HepG2 (cell line): ENCODE results near the gene AMDHD1. TPM values are rescaled to one million over a fixed set of nuclear protein-coding genes. Genes with fewer than 3 reads are reported as not detected.

Experiments
- CAMTA2 ChIP-seq: sonication (generic); formaldehyde crosslinking; IDR thresholded peaks from 2 replicates; pipeline ENCODE4 v1.4.0; 2020; ENCODE audit warnings: mild to moderate bottlenecking, missing genetic modification reagents, borderline replicate concordance
- CREB1 ChIP-seq, 2 experiments: fragments of 450-650 bp in 1 of 2; IDR thresholded peaks; 2 replicates each; pipeline ENCODE4 v1.6.1; 2016 to 2017; ENCODE audit warnings: control low read depth in 1 of 2, mild to moderate bottlenecking in 1 of 2, missing compliant biosample characterization in 1 of 2, missing genetic modification characterization in 1 of 2
- FOXK1 ChIP-seq: sonication (generic); formaldehyde crosslinking; IDR thresholded peaks from 2 replicates; pipeline ENCODE4 v1.4.0; 2020; ENCODE audit warnings: low read depth, missing genetic modification reagents, borderline replicate concordance
- FOXO1 ChIP-seq: sonication (generic); formaldehyde crosslinking; IDR thresholded peaks from 2 replicates; pipeline ENCODE4 v1.4.0; 2020; ENCODE audit warnings: missing genetic modification reagents
- GMEB1 ChIP-seq: sonication (generic); formaldehyde crosslinking; IDR thresholded peaks from 2 replicates; pipeline ENCODE4 v1.5.1; 2020; ENCODE audit warnings: missing genetic modification reagents, mild to moderate bottlenecking, borderline replicate concordance
- KLF13 ChIP-seq: sonication (generic); formaldehyde crosslinking; IDR thresholded peaks from 2 replicates; pipeline ENCODE4 v1.4.0; 2020; ENCODE audit warnings: mild to moderate bottlenecking, missing genetic modification reagents
- KLF16 ChIP-seq, 2 experiments: sonication (generic) in 1 of 2; formaldehyde crosslinking in 1 of 2; IDR thresholded peaks; 2 replicates each; pipeline versions ENCODE4 v1.6.1 to v1.8.0; 2016 to 2023; ENCODE audit warnings: missing genetic modification reagents in 2 of 2, missing compliant biosample characterization in 1 of 2
- MBNL3 ChIP-seq: fragments of 250-450 bp; sonication (Bioruptor Pico); conservative IDR thresholded peaks from 2 replicates; pipeline ENCODE4 v1.8.0; 2022; ENCODE audit warnings: mild to moderate bottlenecking, inconsistent platforms
- NCOR1 ChIP-seq: fragments of 200-600 bp; sonication (generic); IDR thresholded peaks from 2 replicates; pipeline ENCODE4 v1.7.0; 2017; ENCODE audit warnings: antibody characterized with exemption, low read length, borderline replicate concordance
- NR1H2 ChIP-seq: sonication (generic); formaldehyde crosslinking; IDR thresholded peaks from 2 replicates; pipeline ENCODE4 v1.8.1; 2022; ENCODE audit warnings: low read depth, missing genetic modification reagents, borderline replicate concordance
- PITX1 ChIP-seq: sonication (generic); formaldehyde crosslinking; IDR thresholded peaks from 2 replicates; pipeline ENCODE4 v1.5.1; 2020; ENCODE audit warnings: mild to moderate bottlenecking, missing genetic modification reagents
- PLSCR1 ChIP-seq: sonication (generic); formaldehyde crosslinking; IDR thresholded peaks from 2 replicates; pipeline ENCODE4 v1.5.0; 2020; ENCODE audit warnings: missing genetic modification reagents, mild to moderate bottlenecking, borderline replicate concordance
- REPIN1 ChIP-seq: sonication (generic); formaldehyde crosslinking; IDR thresholded peaks from 2 replicates; pipeline ENCODE4 v1.8.0; 2022; ENCODE audit warnings: missing genetic modification reagents, low read depth, mild to moderate bottlenecking, borderline replicate concordance
- SIX4 ChIP-seq: sonication (generic); formaldehyde crosslinking; IDR thresholded peaks from 2 replicates; pipeline ENCODE4 v1.4.0; 2020; ENCODE audit warnings: missing genetic modification reagents
- SNAPC2 ChIP-seq: sonication (generic); formaldehyde crosslinking; IDR thresholded peaks from 2 replicates; pipeline ENCODE4 v1.8.1; 2022; ENCODE audit warnings: mild to moderate bottlenecking, missing genetic modification reagents
- SOX13 ChIP-seq, 3 experiments: fragments of 450-650 bp in 1 of 3; sonication (generic) in 1 of 3; formaldehyde crosslinking in 1 of 3; IDR thresholded peaks in 2 of 3; conservative IDR thresholded peaks in 1 of 3; 2 replicates each; pipeline versions ENCODE4 v1.5.0 to v1.6.1; 2016 to 2020; ENCODE audit warnings: antibody characterized with exemption in 1 of 3, mild to moderate bottlenecking in 1 of 3, missing compliant biosample characterization in 1 of 3, missing genetic modification reagents in 1 of 3, moderate library complexity in 1 of 3
- ZKSCAN8 ChIP-seq: IDR thresholded peaks from 2 replicates; pipeline ENCODE4 v1.6.1; 2016; ENCODE audit warnings: borderline replicate concordance, missing genetic modification reagents, missing compliant biosample characterization
- ZNF562 ChIP-seq: sonication (generic); formaldehyde crosslinking; IDR thresholded peaks from 2 replicates; pipeline ENCODE4 v1.8.0; 2022; ENCODE audit warnings: missing genetic modification reagents, borderline replicate concordance
- ZNF605 ChIP-seq: sonication (generic); formaldehyde crosslinking; IDR thresholded peaks from 2 replicates; pipeline ENCODE4 v1.8.0; 2022; ENCODE audit warnings: mild to moderate bottlenecking, missing genetic modification reagents
- ZNF788 ChIP-seq: sonication (generic); formaldehyde crosslinking; IDR thresholded peaks from 2 replicates; pipeline ENCODE4 v1.5.0; 2020; ENCODE audit warnings: mild to moderate bottlenecking, missing genetic modification reagents, borderline replicate concordance
- polyA plus RNA-seq, 8 experiments: library from polyadenylated mRNA; depleted of rRNA in 3 of 8; stranded (reverse) in 7 of 8; unstranded in 1 of 8; fragments of >200 nt; fragmentation: Illumina TruSeq in 4 of 8; extraction: Trizol in 4 of 8; gene quantifications; 2 replicates each; pipeline versions ENCODE4 v1.2.1 to v1.2.3, GENCODE V29; 2011 to 2016; ENCODE audit warnings: low read depth in 4 of 8, missing spikeins in 1 of 8, mixed read lengths in 1 of 8; ENCODE audit not compliant: insufficient read depth in 1 of 8
- total RNA-seq, 5 experiments: library from RNA; depleted of rRNA; stranded (reverse); fragments of >200 nt; fragmentation: Illumina TruSeq; extraction: Trizol; gene quantifications; 2 replicates each; pipeline ENCODE4 v1.2.3, GENCODE V29; 2016; ENCODE audit warnings: low read depth in 1 of 5
- TF ChIP-seq, protein P1 (sequence below), 2 experiments: sonication (generic) in 1 of 2; formaldehyde crosslinking in 1 of 2; IDR thresholded peaks; 2 replicates each; pipeline versions ENCODE4 v1.4.0 to v1.6.1; 2018 to 2020; ENCODE audit warnings: missing genetic modification reagents in 2 of 2, borderline replicate concordance in 1 of 2, low read depth in 1 of 2, mild to moderate bottlenecking in 1 of 2, missing biosample characterization in 1 of 2
- TF ChIP-seq, protein P2 (sequence below): sonication (generic); formaldehyde crosslinking; IDR thresholded peaks from 2 replicates; pipeline ENCODE4 v1.4.0; 2020; ENCODE audit warnings: missing genetic modification reagents

AMDHD1 gene
- total and polyA plus RNA-seq, 2 of the 13 experiments (the other 11 are each of a cell fraction or from before 2014, with no cell fraction given) = 6.5 to 29.6 TPM

GRCh38 chr12:95974358-95974757, 31.2 kb downstream of the AMDHD1 start (continued):
- TF ChIP-seq FOXK1 = peak; percentile 96
- TF ChIP-seq SIX4 (CRISPR knock-in tag) = 0 out of 2 replicates have a peak, but pooled peaks have one; percentile 42
- TF ChIP-seq REPIN1 (CRISPR knock-in tag) = 0 out of 2 replicates have a peak, but pooled peaks have one; percentile 35
- TF ChIP-seq, protein P1, sequence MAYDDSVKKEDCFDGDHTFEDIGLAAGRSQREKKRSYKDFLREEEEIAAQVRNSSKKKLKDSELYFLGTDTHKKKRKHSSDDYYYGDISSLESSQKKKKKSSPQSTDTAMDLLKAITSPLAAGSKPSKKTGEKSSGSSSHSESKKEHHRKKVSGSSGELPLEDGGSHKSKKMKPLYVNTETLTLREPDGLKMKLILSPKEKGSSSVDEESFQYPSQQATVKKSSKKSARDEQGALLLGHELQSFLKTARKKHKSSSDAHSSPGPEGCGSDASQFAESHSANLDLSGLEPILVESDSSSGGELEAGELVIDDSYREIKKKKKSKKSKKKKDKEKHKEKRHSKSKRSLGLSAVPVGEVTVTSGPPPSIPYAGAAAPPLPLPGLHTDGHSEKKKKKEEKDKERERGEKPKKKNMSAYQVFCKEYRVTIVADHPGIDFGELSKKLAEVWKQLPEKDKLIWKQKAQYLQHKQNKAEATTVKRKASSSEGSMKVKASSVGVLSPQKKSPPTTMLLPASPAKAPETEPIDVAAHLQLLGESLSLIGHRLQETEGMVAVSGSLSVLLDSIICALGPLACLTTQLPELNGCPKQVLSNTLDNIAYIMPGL (CRISPR knock-in tag; IDR thresholded peaks at IDR 0.05; ENCODE audit: borderline replicate concordance in 1 of 2, low read depth in 1 of 2) = peak in 1 of 2 experiments; percentile 41; a peak in 1 of 4 replicates
- TF ChIP-seq CAMTA2 (CRISPR knock-in tag) = no peak
- TF ChIP-seq, protein P2, sequence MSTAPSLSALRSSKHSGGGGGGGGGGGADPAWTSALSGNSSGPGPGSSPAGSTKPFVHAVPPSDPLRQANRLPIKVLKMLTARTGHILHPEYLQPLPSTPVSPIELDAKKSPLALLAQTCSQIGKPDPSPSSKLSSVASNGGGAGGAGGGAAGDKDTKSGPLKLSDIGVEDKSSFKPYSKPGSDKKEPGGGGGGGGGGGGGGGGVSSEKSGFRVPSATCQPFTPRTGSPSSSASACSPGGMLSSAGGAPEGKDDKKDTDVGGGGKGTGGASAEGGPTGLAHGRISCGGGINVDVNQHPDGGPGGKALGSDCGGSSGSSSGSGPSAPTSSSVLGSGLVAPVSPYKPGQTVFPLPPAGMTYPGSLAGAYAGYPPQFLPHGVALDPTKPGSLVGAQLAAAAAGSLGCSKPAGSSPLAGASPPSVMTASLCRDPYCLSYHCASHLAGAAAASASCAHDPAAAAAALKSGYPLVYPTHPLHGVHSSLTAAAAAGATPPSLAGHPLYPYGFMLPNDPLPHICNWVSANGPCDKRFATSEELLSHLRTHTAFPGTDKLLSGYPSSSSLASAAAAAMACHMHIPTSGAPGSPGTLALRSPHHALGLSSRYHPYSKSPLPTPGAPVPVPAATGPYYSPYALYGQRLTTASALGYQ (CRISPR knock-in tag) = peak; percentile 91
- TF ChIP-seq CREB1 (IDR thresholded peaks at IDR 0.05) = no peak
- TF ChIP-seq CREB1 (CRISPR knock-in tag; IDR thresholded peaks at IDR 0.05) = peak; percentile 79
- TF ChIP-seq ZNF605 (CRISPR knock-in tag) = no peak
- peak; percentile 91 for TF ChIP-seq PITX1 (CRISPR knock-in tag)
- TF ChIP-seq NCOR1 = peak; percentile 94
- TF ChIP-seq NR1H2 (CRISPR knock-in tag) = no peak
- TF ChIP-seq SOX13 (IDR thresholded peaks at IDR 0.05) = peak; percentile 62; the same call in 1 of the 2 replicates
- peak in 1 of 2 experiments; percentile 95; a peak in 2 of 4 replicates for TF ChIP-seq SOX13 (CRISPR knock-in tag; conservative IDR thresholded peaks at IDR 0.05 in 1 of 2, IDR thresholded peaks at IDR 0.05 in 1 of 2)
- peak; percentile 24; the same call in 1 of the 2 replicates for TF ChIP-seq GMEB1
- TF ChIP-seq PLSCR1 (CRISPR knock-in tag) = no peak
- TF ChIP-seq ZNF788 = no peak
- TF ChIP-seq MBNL3 (CRISPR knock-in tag) = no peak
- peak; percentile 57; the same call in 1 of the 2 replicates for TF ChIP-seq ZKSCAN8
- peak; percentile 72; the same call in 1 of the 2 replicates for TF ChIP-seq SNAPC2
- TF ChIP-seq FOXO1 (CRISPR knock-in tag) = peak; percentile 94
- TF ChIP-seq KLF16 (CRISPR knock-in tag; IDR thresholded peaks at IDR 0.05) = peak in 1 of 2 experiments; percentile 77; a peak in 2 of 4 replicates
- TF ChIP-seq KLF13 (CRISPR knock-in tag) = no peak
- no peak for TF ChIP-seq ZNF562 (CRISPR knock-in tag)
